Cerebellar cortex (tissue), 1 donor: ENCODE data around the gene MYL12A.
"Not testable (repeated sequence)": the region's sequence is repeated elsewhere in the genome, so short reads cannot be mapped to it uniquely, and the experiment has no call there.

Experiments
- DNase-seq: peaks from one replicate; pipeline ENCODE4 v3.0.0-alpha.2; 2015; ENCODE audit warnings: low spot score

MYL12A gene

GRCh38 chr18:3247240-3248061 is at the start of gene MYL12A:
Gene MYL12A (plus strand): TSS chr18:3247801. CDS start chr18:3253248, 5,447 bp downstream.
- peak; percentile 97 for DNase-seq

GRCh38 chr18:3198260-3198860 is 49.2 kb upstream of the MYL12A start:
- not testable (repeated sequence) for DNase-seq

GRCh38 chr18:3199942-3200645 is 47.5 kb upstream of the MYL12A start:
- DNase-seq = no peak

DNA sequence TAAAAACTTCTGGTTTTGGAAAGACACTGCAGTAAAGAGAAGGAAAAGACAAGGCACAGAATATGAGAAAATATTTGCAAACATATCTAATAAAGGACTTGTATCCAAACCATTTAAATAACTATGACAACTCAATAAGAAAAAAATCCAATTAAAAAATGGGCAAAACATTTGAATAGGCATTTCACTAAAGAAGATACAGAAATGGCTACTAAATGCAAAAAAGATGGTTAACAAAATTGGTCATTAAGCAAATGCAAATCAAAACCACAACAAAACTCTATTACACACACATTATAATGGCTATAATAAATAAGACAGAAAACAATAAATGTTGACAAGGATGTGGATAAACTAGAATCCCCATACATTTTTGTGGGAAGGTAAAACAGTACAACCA is 42.4 kb upstream of the MYL12A start:
- DNase-seq = no peak

- no peak for DNase-seq
Observed at GRCh38 chr18:3207565-3207964, 40.0 kb upstream of the MYL12A start.

GRCh38 chr18:3209859-3210569 is 37.6 kb upstream of the MYL12A start:
- no peak for DNase-seq

DNA sequence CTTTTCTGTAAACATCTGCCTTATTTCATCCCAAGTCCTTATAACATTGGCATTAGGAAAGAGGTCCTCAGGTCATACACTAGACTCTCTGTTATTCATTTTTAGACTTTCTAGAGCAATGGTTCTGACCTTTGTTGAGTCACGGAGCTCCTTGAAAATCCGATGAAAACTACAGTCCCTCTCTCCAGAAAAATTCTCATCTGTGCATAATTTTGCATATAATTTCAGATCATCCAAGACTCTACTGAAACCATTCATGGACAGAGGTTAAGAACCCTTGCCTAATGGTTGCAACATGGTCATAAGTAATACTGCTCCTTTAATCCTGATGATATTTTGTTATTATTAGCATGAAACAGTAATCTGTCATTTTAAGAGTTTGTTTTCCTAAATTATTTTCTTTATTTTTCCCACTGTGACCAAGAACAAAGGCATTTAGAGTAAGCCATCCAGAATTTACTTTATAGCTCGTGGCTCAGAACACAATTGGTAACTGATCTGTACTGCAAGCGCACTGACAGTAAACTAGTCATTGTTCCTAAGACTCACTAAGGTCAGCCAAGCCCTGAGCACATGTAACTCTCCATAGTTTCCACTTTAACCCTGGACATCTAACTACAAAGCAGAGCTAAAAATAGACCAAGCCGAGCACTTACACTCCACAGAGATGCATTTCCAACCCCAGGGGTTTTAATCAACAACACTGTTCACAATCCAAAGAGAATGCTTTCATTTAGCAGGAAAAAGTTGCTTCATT is 36.2 kb upstream of the MYL12A start:
- no peak for DNase-seq

GRCh38 chr18:3212657-3213056 is 34.9 kb upstream of the MYL12A start:
- DNase-seq = no peak

DNA sequence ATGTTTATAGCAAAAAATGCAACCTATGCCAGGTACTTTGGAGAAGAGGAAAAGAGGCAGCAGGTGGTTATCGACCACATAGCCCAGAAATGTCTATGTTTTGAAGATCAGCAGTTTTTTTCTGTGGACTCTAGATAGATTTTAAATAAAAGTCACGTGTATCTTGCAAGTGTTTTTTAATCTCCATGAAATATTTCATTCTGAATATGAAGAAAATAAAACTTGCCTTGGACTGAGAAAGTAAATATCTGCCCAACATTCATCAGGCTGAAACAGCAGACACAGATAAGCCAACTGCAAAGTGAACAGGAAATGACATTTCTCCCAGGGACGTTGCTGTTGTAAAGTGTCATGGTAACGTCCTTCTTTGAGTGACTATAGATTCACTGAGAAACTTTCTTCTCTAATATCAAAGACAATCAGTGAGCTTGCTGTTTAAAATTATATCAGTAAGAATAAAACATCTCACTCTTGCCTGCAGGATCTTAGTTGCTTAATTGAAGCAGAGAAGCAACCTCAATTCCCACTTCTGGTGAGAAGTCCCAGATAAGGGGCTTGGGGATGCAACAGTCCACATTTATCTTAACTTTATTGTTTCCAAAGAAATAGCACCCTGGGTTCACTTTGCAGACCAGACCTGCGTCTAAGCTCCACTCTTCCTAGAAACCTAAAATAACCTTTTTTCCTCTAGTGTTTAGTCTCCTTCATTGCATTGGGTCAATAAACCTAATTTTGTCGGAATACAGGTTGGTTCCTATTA is 34.1 kb upstream of the MYL12A start:
- no peak for DNase-seq

DNA sequence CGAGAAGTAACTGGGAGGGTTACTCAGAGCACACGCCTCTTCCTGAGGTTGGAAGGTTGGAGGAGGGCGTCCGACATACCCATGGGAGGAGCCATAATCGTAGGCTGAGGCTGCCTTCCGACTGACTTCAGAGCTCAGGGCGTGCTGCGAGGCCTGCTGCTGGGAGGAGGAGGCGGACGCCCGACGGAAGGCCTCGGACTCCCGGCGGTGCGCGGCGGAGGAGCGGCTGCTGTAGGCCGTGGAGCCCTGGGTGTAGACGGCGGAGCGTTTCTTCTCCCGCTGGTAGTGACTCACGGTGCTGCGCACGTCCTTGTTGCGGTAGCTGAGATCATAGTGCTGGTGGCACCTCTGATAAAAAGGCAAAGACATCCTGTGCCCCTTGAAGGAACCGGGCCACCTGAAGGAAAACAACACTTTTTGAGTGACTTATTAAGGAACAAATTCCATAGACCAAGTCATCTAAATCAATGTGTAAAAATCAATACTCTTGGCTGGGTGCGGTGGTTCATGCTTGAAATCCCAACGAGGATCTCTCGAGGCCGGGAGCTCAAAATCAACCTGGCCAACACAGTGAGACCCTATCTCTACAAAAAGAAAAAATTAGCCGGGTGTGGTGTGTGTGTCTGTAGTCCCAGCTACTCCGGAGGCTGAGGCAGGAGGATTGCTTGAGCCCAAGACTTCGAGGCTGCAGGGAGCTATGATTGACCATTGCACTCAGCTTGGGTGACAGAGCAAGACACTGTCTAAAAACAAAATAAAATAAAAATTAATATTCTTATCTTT is 32.6 kb upstream of the MYL12A start:
- DNase-seq = no peak

DNA sequence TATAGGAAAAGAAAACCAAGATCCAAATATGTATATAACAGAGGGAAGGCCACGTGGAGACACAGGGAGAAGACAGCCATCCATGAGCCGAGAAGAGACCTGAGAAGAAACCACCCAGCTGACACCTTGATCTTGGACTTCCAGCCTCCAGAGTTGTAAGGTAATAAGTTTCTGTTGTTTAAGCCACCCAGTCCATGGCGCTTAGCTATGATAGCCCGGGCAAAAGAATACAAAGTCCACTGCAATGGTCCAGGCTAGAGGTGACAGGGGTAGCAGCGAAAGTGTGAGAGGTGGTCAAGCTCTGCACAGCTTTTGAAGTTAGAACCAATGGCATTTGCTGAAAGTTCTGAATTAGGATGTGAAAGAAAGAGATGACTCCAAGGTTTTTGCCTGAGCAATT is 30.6 kb upstream of the MYL12A start:
- DNase-seq = no peak

GRCh38 chr18:3217948-3218647 is 29.5 kb upstream of the MYL12A start:
- no peak for DNase-seq

- DNase-seq = no peak
Observed at GRCh38 chr18:3218819-3219218, 28.8 kb upstream of the MYL12A start.

DNA sequence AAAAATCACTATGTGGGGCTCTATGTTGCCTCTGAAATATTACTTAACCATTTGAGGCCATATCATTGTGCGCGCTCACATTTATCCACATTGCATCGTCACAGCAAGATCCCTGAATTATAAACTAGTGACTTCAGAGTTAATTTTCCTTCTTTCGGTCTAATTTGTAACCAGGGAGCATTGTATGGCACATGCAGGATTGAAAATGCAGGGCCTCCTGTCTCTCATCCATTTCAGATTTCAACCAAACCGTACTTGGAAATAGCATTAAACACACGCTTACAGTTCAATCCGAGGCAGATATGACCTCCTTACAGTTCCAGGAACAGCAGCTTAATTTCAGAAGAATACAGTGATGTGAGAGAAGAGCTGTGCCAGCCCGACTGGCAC is 28.4 kb upstream of the MYL12A start:
- DNase-seq = no peak

- DNase-seq = no peak
Observed at GRCh38 chr18:3219631-3220335, 27.8 kb upstream of the MYL12A start, which contains the start of gene MYOM1. Gene MYOM1 (minus strand): TSS chr18:3219968. CDS start chr18:3215223, 4,745 bp downstream.

- DNase-seq = not testable (repeated sequence)
Observed at GRCh38 chr18:3220868-3221267, 26.7 kb upstream of the MYL12A start.

- no peak for DNase-seq
Observed at GRCh38 chr18:3221496-3221895, 26.1 kb upstream of the MYL12A start.

- DNase-seq = no peak
Observed at GRCh38 chr18:3223356-3223755, 24.2 kb upstream of the MYL12A start.

- DNase-seq = no peak
Observed at GRCh38 chr18:3224223-3224622, 23.4 kb upstream of the MYL12A start.
